ENCODE data around the gene ARHGAP12.

GRCh38 chr10:31947144-31947926, 18.7 kb upstream of the ARHGAP12 start:
- no peak for TF ChIP-seq GATA2 (IDR thresholded peaks at IDR 0.05; ENCODE audit: low read depth, low read length)
- no peak for TF ChIP-seq GATA3 (IDR thresholded peaks at IDR 0.05; ENCODE audit: low read depth, low read length)
